GM12874 (cell line): ENCODE measurements around the gene CACNA1D.

Experiments used
- TF ChIP-seq, protein P1 (sequence below): IDR thresholded peaks from 2 replicates; pipeline ENCODE4 v1.5.1; 2011; ENCODE audit warnings: low read depth, mild to moderate bottlenecking, control low read depth, low read length, moderate library complexity; ENCODE audit not compliant: insufficient read depth

Gene CACNA1D

DNA sequence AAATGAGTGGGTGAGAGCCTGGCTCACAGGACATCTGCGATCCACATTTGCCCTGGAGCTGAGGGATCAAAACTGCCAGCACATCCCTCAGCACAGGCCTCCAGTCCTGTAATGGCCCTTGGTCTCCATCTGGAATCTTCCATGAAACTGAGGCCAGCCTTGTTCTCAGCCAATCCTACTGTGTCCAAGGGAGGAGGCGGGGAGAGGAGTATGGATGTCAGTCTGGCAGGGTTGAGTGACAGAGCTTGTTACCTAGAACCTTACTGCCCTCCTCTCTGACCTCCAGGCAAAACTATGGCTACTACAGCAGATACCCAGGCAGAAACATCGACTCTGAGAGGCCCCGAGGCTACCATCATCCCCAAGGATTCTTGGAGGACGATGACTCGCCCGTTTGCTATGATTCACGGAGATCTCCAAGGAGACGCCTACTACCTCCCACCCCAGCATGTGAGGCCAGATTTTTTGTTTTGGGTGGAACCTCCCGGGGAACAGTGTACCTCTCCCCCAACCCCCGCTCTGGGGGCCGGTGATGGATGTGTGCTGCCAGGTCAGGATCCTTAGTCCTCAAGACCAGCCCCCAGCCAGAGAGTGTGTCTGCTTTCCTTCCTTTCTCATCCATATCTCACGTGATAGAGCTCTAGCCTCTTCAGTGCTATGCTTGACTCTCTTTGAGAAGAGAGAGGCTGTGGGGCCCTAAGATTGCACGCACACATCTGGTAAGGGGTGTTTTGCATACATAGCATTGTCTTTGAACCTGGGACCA, 310.5 kb downstream of the CACNA1D start:
- TF ChIP-seq, protein P1, sequence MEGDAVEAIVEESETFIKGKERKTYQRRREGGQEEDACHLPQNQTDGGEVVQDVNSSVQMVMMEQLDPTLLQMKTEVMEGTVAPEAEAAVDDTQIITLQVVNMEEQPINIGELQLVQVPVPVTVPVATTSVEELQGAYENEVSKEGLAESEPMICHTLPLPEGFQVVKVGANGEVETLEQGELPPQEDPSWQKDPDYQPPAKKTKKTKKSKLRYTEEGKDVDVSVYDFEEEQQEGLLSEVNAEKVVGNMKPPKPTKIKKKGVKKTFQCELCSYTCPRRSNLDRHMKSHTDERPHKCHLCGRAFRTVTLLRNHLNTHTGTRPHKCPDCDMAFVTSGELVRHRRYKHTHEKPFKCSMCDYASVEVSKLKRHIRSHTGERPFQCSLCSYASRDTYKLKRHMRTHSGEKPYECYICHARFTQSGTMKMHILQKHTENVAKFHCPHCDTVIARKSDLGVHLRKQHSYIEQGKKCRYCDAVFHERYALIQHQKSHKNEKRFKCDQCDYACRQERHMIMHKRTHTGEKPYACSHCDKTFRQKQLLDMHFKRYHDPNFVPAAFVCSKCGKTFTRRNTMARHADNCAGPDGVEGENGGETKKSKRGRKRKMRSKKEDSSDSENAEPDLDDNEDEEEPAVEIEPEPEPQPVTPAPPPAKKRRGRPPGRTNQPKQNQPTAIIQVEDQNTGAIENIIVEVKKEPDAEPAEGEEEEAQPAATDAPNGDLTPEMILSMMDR: no peak

DNA sequence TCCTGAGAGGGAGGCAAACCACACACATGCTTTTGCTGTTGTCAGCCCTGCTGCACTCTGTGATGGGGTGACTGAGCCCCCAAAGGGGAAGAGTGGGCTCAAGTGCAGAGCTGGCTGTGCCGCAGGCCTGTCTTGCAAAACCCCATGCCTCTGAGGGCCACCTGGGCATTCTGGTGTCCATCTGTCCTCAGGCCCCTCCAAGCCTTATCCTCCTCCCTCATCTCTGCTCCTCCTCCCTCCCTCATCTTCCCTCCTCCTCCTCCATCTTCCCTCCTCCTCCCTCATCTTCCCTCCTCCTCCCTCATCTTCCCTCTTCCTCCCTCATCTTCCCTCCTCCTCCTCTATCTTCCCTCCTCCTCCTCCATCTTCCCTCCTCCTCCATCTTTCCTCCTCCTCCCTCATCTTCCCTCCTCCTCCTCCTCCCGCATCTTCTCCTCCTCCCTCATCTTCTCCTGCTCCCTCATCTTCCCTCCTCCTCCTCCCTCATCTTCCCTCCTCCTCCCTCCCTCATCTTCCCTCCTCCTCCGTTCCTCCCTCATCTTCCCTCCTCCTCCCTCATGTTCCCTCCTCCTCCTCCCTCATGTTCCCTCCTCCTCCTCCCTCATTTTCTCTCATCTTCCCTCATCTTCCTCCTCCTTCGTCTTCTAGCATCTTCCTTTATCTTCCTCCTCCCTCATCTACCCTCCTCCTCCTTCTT, 311.2 kb downstream of the CACNA1D start:
- TF ChIP-seq, protein P1: no peak

DNA sequence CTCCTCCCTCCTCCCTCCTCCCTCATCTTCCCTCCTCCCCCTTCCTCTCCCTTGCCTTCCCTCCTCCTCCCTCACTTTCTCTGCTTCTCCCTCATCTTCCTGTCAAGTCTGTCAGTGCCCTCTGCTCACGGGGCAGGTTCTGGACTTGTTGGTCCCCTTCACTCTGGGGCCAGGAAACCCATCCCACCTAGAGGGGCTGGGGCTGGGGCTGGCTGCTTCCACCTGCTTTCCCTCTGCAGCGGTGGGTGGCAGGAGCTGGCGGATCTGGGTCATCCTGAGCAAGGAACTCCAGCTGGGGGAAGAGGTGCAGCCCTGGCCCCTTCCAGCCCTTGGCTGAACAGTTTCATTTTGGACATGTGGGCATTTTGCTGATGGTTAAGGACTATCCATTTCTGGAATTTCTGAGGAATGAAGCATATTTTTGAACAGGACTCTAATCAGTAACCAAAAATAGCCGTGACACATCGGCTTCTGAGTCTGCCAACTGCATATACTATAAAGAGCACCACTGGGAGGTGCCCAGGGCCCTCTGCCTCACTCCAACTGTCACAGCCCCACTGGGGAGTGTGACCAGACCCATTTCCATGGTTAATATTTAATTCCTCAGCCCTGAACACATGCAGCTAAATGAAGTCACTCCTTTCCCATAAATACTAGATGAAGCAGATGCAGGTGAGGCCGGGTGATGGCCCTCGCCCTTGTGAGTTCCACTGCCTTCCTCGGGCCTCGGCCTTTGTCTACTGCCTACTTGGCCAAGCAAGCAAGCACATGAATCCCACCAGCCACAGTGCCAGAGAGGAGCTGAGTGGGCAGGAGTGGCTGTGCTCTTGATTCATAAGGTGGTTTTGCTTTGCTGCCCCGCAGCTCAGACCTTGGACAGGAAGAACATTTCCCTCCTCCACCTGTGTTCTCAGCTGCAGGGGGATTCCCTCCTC, 312.0 kb downstream of the CACNA1D start:
- TF ChIP-seq, protein P1: no peak

DNA sequence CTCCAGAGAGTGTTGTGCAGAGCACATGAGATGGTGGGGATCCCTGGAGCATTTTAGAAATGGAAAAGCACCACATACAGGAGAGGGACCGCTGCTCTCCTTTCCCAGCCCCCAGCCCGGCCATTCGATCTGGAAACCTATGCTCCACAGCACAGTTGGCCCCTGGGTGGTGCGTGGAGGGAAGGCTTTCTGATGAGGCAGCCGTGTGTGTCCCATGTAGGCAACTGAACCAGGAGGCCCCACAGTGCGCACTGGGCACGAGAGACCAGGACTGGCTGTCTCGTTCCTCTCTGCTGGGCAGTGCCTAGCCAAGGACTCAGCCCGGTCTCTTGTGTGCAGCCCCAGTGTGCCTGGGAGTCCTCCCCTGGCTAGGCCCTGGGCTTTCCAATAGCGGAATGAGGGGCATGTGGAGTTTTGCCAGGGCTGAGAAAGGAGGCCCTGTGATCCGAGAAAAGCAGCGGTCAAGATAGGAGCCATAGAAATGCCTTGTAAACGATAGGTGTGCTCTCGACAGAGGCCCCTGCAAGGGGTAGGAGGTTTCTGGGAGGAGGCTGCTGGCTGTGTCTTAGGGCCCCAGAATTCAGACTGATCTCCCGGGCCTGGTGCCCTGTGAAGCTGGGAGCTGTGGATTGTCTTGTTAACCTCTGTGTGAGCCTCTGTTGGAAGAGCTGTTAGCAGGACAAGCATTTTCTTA, 312.9 kb downstream of the CACNA1D start:
- TF ChIP-seq, protein P1: no peak

DNA sequence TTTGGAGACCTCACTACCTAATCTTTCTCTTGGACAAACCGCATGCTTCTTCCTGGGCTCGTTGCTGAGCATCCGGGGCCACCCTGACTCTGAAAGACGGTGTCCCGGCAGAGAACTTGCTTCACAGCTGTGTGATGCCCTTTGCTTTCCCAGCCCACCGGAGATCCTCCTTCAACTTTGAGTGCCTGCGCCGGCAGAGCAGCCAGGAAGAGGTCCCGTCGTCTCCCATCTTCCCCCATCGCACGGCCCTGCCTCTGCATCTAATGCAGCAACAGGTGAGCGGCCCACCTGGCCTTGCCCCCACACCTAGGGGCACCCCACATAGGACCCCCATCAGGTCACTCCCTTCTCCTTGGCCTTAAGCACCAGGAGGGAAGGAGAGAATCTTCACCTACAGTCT, 314.1 kb downstream of the CACNA1D start:
- TF ChIP-seq, protein P1: no peak

DNA sequence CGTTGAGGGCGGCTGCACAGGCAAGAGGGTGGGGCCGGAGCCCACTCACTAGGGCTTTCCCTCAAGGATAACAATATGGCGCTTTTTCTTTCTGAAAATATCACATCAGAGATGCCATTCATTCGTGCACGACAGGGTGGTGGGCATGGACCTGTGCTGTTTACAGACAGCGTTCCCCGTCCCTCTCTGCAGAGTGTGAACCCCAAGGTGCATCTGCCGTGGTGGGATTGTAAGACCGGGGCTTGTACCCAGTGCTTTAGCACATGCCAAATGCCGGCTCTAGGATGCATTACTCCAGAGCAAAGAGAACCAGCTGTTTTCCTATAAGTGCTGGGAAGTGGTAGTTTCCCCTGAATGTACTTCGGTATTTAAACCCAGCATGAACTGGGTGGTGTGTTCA, 314.9 kb downstream of the CACNA1D start:
- TF ChIP-seq, protein P1: no peak
